ENCODE data around the gene NT5C3A.
"Not testable (repeated sequence)": the region's sequence is repeated elsewhere in the genome, so short reads cannot be mapped to it uniquely, and the experiment has no call there.

Gene NT5C3A

GRCh38 chr7:33009734-33010133 lies 52.8 kb downstream of the NT5C3A start:
- no peak for TF ChIP-seq CTCF (IDR thresholded peaks at IDR 0.05; ENCODE audit: extremely low read depth, insufficient read depth, missing control alignments)
- no peak for DNase-seq (ENCODE audit: low spot score)
- in situ Hi-C loops (cut with MboI; ENCODE audit: low pct_unique_long_range_greater_than_20kb, low sequenced_read_pairs, unreplicated experiment), result no loop called here

- in situ Hi-C loops (cut with MboI; ENCODE audit: low pct_unique_long_range_greater_than_20kb, low sequenced_read_pairs, unreplicated experiment); DNase-seq (ENCODE audit: low spot score): not testable (repeated sequence)
Observed at GRCh38 chr7:33005690-33006089, 56.9 kb downstream of the NT5C3A start.

- DNase-seq (ENCODE audit: low spot score); in situ Hi-C loops (cut with MboI; ENCODE audit: low pct_unique_long_range_greater_than_20kb, low sequenced_read_pairs, unreplicated experiment): not testable (repeated sequence)
Observed at GRCh38 chr7:33005193-33005592, 57.4 kb downstream of the NT5C3A start.

GRCh38 chr7:33004104-33004616 lies 58.4 kb downstream of the NT5C3A start:
- DNase-seq (ENCODE audit: low spot score); in situ Hi-C loops (cut with MboI; ENCODE audit: low pct_unique_long_range_greater_than_20kb, low sequenced_read_pairs, unreplicated experiment): not testable (repeated sequence)

GRCh38 chr7:33003111-33003510 lies 59.5 kb downstream of the NT5C3A start:
- in situ Hi-C loops (cut with MboI; ENCODE audit: low pct_unique_long_range_greater_than_20kb, low sequenced_read_pairs, unreplicated experiment); DNase-seq (ENCODE audit: low spot score): not testable (repeated sequence)

- DNase-seq (ENCODE audit: low spot score); in situ Hi-C loops (cut with MboI; ENCODE audit: low pct_unique_long_range_greater_than_20kb, low sequenced_read_pairs, unreplicated experiment): not testable (repeated sequence)
Observed at GRCh38 chr7:32999380-32999779, 63.2 kb downstream of the NT5C3A start.

- in situ Hi-C loops (cut with MboI; ENCODE audit: low pct_unique_long_range_greater_than_20kb, low sequenced_read_pairs, unreplicated experiment), result not testable (repeated sequence)
Observed at GRCh38 chr7:32998361-32999171, 64.0 kb downstream of the NT5C3A start.

GRCh38 chr7:32997956-32998355 lies 64.6 kb downstream of the NT5C3A start:
- DNase-seq (ENCODE audit: low spot score); in situ Hi-C loops (cut with MboI; ENCODE audit: low pct_unique_long_range_greater_than_20kb, low sequenced_read_pairs, unreplicated experiment): not testable (repeated sequence)

More at GRCh38 chr7:32998361-32999171, 64.0 kb downstream of the NT5C3A start:
- not testable (repeated sequence) for DNase-seq (ENCODE audit: low spot score)

GRCh38 chr7:32992750-32993149 lies 69.8 kb downstream of the NT5C3A start:
- in situ Hi-C loops (cut with MboI; ENCODE audit: low pct_unique_long_range_greater_than_20kb, low sequenced_read_pairs, unreplicated experiment); DNase-seq (ENCODE audit: low spot score): not testable (repeated sequence)

GRCh38 chr7:32991975-32992700 lies 70.4 kb downstream of the NT5C3A start:
- in situ Hi-C loops (cut with MboI; ENCODE audit: low pct_unique_long_range_greater_than_20kb, low sequenced_read_pairs, unreplicated experiment); DNase-seq (ENCODE audit: low spot score): not testable (repeated sequence)

GRCh38 chr7:32991068-32991585 lies 71.4 kb downstream of the NT5C3A start:
- DNase-seq (ENCODE audit: low spot score); in situ Hi-C loops (cut with MboI; ENCODE audit: low pct_unique_long_range_greater_than_20kb, low sequenced_read_pairs, unreplicated experiment): not testable (repeated sequence)

- in situ Hi-C loops (cut with MboI; ENCODE audit: low pct_unique_long_range_greater_than_20kb, low sequenced_read_pairs, unreplicated experiment); DNase-seq (ENCODE audit: low spot score): not testable (repeated sequence)
Observed at GRCh38 chr7:32988148-32988547, 74.4 kb downstream of the NT5C3A start.

- DNase-seq (ENCODE audit: low spot score); in situ Hi-C loops (cut with MboI; ENCODE audit: low pct_unique_long_range_greater_than_20kb, low sequenced_read_pairs, unreplicated experiment): not testable (repeated sequence)
Observed at GRCh38 chr7:32979902-32980301, 82.7 kb downstream of the NT5C3A start.

- DNase-seq (ENCODE audit: low spot score); in situ Hi-C loops (cut with MboI; ENCODE audit: low pct_unique_long_range_greater_than_20kb, low sequenced_read_pairs, unreplicated experiment): not testable (repeated sequence)
Observed at GRCh38 chr7:32979246-32979645, 83.3 kb downstream of the NT5C3A start.

- in situ Hi-C loops (cut with MboI; ENCODE audit: low pct_unique_long_range_greater_than_20kb, low sequenced_read_pairs, unreplicated experiment), result not testable (repeated sequence)
Observed at GRCh38 chr7:32977159-32977558, 85.4 kb downstream of the NT5C3A start.

GRCh38 chr7:32971967-32972366 lies 90.6 kb downstream of the NT5C3A start:
- DNase-seq (ENCODE audit: low spot score); in situ Hi-C loops (cut with MboI; ENCODE audit: low pct_unique_long_range_greater_than_20kb, low sequenced_read_pairs, unreplicated experiment): not testable (repeated sequence)

More at GRCh38 chr7:32977159-32977558, 85.4 kb downstream of the NT5C3A start:
- DNase-seq (ENCODE audit: low spot score), result not testable (repeated sequence)

- DNase-seq (ENCODE audit: low spot score); in situ Hi-C loops (cut with MboI; ENCODE audit: low pct_unique_long_range_greater_than_20kb, low sequenced_read_pairs, unreplicated experiment): not testable (repeated sequence)
Observed at GRCh38 chr7:32967268-32967582, 95.4 kb downstream of the NT5C3A start.
